Measurements from ENCODE around the gene MIER2.

GRCh38 chr19:362683-363082, 18.1 kb upstream of the MIER2 start:
- no peak for TF ChIP-seq CTCF (IDR thresholded peaks at IDR 0.05 in 8 of 11, conservative IDR thresholded peaks at IDR 0.05 in 3 of 11)
- no peak for TF ChIP-seq POLR2AphosphoS5 (IDR thresholded peaks at IDR 0.05)
- TF ChIP-seq POLR2A (IDR thresholded peaks at IDR 0.05), result no peak
